Tongue (tissue), 2 donors: ENCODE measurements around the gene DDOST. TPM values are rescaled to one million over a fixed set of nuclear protein-coding genes. Genes with fewer than 3 reads are reported as not detected.
"Not testable (repeated sequence)": the region's sequence is repeated elsewhere in the genome, so short reads cannot be mapped to it uniquely, and the experiment has no call there.

Source experiments
- DNase-seq: peaks from one replicate; pipeline ENCODE4 v3.0.0-alpha.2; 2015
- total RNA-seq: library from RNA; depleted of rRNA; stranded (reverse); fragments of >200 nt; gene quantifications from one replicate; pipeline ENCODE4 v1.2.3, GENCODE V29; 2014

Gene DDOST
- total RNA-seq, 1 donor from 2014 or later = 124 TPM

- no peak for DNase-seq
These were observed 40.2 kb downstream of the DDOST start for GRCh38 chr1:20621012-20621411.

- no peak for DNase-seq
These were observed 41.2 kb downstream of the DDOST start for GRCh38 chr1:20619999-20620398.

- no peak for DNase-seq
These were observed 42.6 kb downstream of the DDOST start for GRCh38 chr1:20618550-20618949.

- DNase-seq = no peak
These were observed 44.2 kb downstream of the DDOST start for GRCh38 chr1:20616847-20617487.

- DNase-seq = no peak
These were observed 45.0 kb downstream of the DDOST start for GRCh38 chr1:20615946-20616846.

- DNase-seq = no peak
These were observed 47.0 kb downstream of the DDOST start for GRCh38 chr1:20614131-20614579.

- DNase-seq = no peak
These were observed 48.9 kb downstream of the DDOST start for GRCh38 chr1:20612221-20612746.

GRCh38 chr1:20611652-20612051, 49.5 kb downstream of the DDOST start:
- DNase-seq = no peak

GRCh38 chr1:20610970-20611369, 50.2 kb downstream of the DDOST start:
- DNase-seq = no peak

GRCh38 chr1:20609541-20609940, 51.6 kb downstream of the DDOST start:
- DNase-seq = peak; percentile 64

GRCh38 chr1:20606801-20607570, 54.2 kb downstream of the DDOST start:
- not testable (repeated sequence) for DNase-seq

GRCh38 chr1:20604678-20605077, 56.5 kb downstream of the DDOST start:
- no peak for DNase-seq

- DNase-seq = no peak
These were observed 57.4 kb downstream of the DDOST start for GRCh38 chr1:20603504-20604464.

GRCh38 chr1:20602851-20603450, 58.2 kb downstream of the DDOST start:
- DNase-seq = no peak

Other genes with a start within 250 kb of the DDOST start
- gene CAMK2N1, start 175.2 kb downstream of the DDOST start, total RNA-seq = 2.2 TPM
- gene MUL1, start 153.2 kb downstream of the DDOST start, total RNA-seq = 28.1 TPM
- gene FAM43B, start 108.8 kb downstream of the DDOST start, total RNA-seq = not detected
- gene CDA, start 72.3 kb downstream of the DDOST start, total RNA-seq = not detected
- 59.7 TPM for gene PINK1, start 27.9 kb downstream of the DDOST start, total RNA-seq
- gene KIF17, start 56.6 kb upstream of the DDOST start, total RNA-seq = 2.4 TPM
- gene SH2D5, start 71.3 kb upstream of the DDOST start, total RNA-seq = not detected
- gene HP1BP3, start 125.9 kb upstream of the DDOST start, total RNA-seq = 287 TPM